ACC112 (cell line): ENCODE measurements around the gene ADAMTSL1.

ENCODE experiments used
- H2AFZ ChIP-seq: fragments of 200-600 bp; sonication (generic); one replicate; pipeline ENCODE4 v1.6.0; 2017; ENCODE audit warnings: antibody characterized with exemption, low read length; ENCODE audit not compliant: unreplicated experiment
- H3K27ac ChIP-seq: fragments of 200-600 bp; sonication (generic); 2 replicates; pipeline ENCODE4 v1.5.1; 2014; ENCODE audit warnings: low read depth, mild to moderate bottlenecking, antibody characterized with exemption, low read length, moderate library complexity
- H3K27me3 ChIP-seq: fragments of 200-600 bp; sonication (generic); 2 replicates; pipeline ENCODE4 v1.6.1; 2014; ENCODE audit warnings: mild to moderate bottlenecking, antibody characterized with exemption, low read length, moderate library complexity, mixed read lengths; ENCODE audit not compliant: insufficient read depth
- H3K36me3 ChIP-seq: fragments of 200-600 bp; sonication (generic); 2 replicates; pipeline ENCODE4 v1.6.1; 2016; ENCODE audit warnings: mild to moderate bottlenecking, antibody characterized with exemption, low read length, moderate library complexity, mixed read lengths; ENCODE audit not compliant: insufficient read depth
- H3K4me1 ChIP-seq: fragments of 200-600 bp; sonication (generic); one replicate; pipeline ENCODE4 v1.6.1; 2016; ENCODE audit warnings: low read length, mixed read lengths; ENCODE audit not compliant: insufficient read depth, unreplicated experiment, control insufficient read depth
- H3K4me3 ChIP-seq: fragments of 200-600 bp; sonication (generic); 2 replicates; pipeline ENCODE4 v1.5.1; 2014; ENCODE audit warnings: mild to moderate bottlenecking, low read depth, low read length
- H3K79me2 ChIP-seq: fragments of 200-600 bp; sonication (generic); one replicate; pipeline ENCODE4 v1.6.0; 2016; ENCODE audit warnings: low read length; ENCODE audit not compliant: control insufficient read depth, unreplicated experiment, insufficient read depth

ADAMTSL1 gene

DNA sequence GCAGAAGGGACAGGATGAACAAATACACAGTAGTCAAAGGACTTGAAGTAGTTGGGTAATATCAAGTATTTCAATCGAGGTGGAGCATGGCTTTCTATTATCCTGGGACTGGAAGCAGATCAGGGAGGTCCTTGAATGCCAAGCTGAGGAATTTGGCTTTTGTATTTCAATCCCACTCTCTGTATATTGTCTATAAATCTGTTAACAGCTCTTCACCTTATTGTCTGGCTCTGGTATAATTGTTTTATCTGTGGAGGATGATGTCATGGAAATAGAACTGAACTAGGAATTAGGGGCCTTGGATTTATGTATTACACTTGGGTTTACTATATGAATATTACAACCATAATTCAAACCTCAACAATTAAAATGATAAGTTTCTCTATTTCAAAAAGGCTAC is 6.3 kb upstream of the ADAMTSL1 start:
- Histone ChIP-seq H2AFZ (no peak overlapping the region), H3K4me3 (no peak overlapping the region), H3K27me3 (no peaks in the 10 kb centered on the region), H3K4me1 (peaks cover 15% of the 10 kb centered on the region), H3K27ac (no peak overlapping the region), H3K79me2 (no peaks in the 10 kb centered on the region), H3K36me3 (no peaks in the 10 kb centered on the region)

DNA sequence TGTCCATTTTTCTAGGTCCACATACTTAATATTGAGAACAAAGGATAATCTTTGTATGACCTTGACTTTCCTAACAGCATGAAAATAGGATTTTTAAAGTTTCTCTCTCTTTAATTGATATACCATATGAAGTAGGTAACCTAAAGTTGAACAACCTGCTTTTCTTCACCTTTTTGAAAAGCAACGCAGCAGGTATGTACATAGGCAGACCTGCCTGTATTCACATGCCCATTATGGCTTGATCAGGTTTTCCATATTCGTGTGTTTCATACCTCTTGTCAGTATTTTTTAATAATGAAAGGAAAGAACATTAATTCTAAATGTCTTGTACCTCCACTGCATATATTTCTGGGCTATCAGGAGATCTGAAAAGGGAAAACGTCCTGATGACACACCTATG is 1.5 kb upstream of the ADAMTSL1 start:
- Histone ChIP-seq H3K27ac (no peak overlapping the region), H3K27me3 (no peaks in the 10 kb centered on the region), H3K79me2 (peaks cover 34% of the 10 kb centered on the region), H3K4me3 (peak overlapping the region; percentile 85), H3K4me1 (peaks cover 28% of the 10 kb centered on the region), H2AFZ (peak overlapping the region; percentile 78), H3K36me3 (no peaks in the 10 kb centered on the region)

GRCh38 chr9:18472841-18473251 is 1.1 kb upstream of the ADAMTSL1 start:
- peaks cover 33% of the 10 kb centered on the region for H3K4me1 ChIP-seq
- H2AFZ ChIP-seq, result peak overlapping the region; percentile 78
- peaks cover 38% of the 10 kb centered on the region for H3K79me2 ChIP-seq
- peak overlapping the region; percentile 85 for H3K4me3 ChIP-seq
- no peaks in the 10 kb centered on the region for H3K27me3 ChIP-seq
- no peaks in the 10 kb centered on the region for H3K36me3 ChIP-seq
- H3K27ac ChIP-seq, result peak overlapping the region; percentile 54

DNA sequence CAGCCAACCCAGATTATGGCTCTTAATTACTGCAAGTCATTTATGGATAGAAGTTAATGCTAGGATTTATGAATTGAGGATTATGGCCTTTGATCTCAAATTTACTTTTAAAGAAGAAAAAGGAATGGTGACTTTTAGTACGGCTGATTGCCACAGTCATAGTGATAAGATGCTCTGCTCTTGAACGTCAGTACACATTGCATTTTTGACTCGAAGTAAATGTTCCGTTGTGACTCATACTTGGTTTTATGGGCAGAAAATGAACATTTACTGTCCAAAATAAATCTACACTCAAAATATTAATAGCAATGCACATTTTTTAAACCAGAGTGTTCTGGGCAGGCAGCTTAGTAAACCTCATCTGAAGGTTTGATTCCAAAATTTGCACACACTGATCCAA is 830 bp downstream of the ADAMTSL1 start:
- Histone ChIP-seq H3K4me1 (peaks cover 51% of the 10 kb centered on the region), H3K79me2 (peaks cover 54% of the 10 kb centered on the region), H3K27ac (peak overlapping the region; percentile 54), H3K27me3 (no peaks in the 10 kb centered on the region), H3K36me3 (no peaks in the 10 kb centered on the region), H2AFZ (no peak overlapping the region), H3K4me3 (peak overlapping the region; percentile 85)

DNA sequence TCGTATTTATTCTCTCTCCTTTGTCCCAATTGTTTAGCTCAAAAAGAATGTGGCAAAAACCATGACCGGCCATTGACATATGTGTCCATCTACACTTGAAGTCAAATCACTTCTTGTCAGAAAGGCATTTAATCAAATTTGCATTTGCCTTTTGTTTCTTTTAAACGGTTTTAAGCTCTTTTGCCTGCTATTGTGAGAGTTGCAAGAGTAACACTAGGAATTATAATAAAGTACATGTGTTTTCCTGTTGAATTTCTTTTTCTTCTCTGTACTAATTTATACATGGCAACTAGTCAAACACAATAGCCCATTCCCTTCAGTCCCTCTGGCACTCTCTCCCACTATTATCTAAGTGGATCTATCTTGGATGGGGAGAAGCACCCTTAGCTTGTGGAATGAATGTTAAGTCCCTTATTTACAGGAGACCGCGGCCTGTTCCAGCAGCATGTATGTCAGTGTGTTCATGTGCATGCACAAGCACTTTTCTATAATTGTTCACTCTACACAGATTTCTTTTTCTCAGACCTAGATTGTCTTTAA is 3.2 kb downstream of the ADAMTSL1 start:
- peak overlapping the region; percentile 85 for H3K27ac ChIP-seq
- H3K36me3 ChIP-seq, result no peaks in the 10 kb centered on the region
- no peaks in the 10 kb centered on the region for H3K27me3 ChIP-seq
- H3K79me2 ChIP-seq, result peaks cover 76% of the 10 kb centered on the region
- peak overlapping the region; percentile 51 for H2AFZ ChIP-seq
- H3K4me1 ChIP-seq, result peaks cover 69% of the 10 kb centered on the region
- H3K4me3 ChIP-seq, result peak overlapping the region; percentile 85

- peaks cover 82% of the 10 kb centered on the region for H3K79me2 ChIP-seq
These were observed 3.8 kb downstream of the ADAMTSL1 start for GRCh38 chr9:18477719-18478118.

DNA sequence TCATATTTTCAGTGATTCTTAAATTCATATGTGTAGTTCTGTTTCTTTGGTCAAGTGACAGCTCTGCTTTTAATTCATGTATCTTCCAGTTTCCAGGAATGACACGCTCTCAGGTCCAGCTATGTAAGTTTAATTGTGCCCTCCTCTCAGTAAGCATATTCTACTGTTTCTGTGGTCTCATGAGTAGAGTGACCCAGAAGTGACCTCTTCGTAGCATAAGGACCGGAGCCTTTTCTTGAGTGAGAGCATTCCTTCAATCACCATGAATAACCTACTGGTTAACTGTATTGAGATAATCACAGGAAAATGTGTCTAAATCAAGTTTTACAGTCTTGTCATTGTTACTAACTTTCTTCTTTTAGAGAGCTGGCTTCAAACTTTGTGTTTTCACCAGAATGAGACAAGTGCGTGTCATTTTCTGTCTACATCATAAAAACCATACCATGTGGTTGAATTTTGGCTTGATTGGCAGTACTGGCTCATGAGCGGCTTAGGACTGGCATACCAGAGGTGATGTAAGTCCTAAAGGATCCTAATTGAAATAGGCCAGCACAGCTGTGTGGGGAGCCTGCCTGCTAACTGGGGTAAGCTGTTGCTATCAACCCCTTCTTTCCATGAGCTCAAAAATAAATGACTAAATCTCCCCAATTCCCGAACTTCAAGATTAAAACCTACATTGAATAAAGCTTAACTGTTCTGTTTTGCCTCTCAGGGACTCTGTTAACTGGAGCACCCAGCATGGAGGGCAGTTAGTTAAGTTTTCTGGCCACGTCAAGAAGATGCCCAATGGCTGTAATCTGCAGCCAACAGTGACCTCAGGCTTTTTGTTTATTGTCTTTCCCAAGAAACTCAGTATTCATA is 4.8 kb downstream of the ADAMTSL1 start:
- Histone ChIP-seq H3K27me3 (no peaks in the 10 kb centered on the region), H3K27ac (peak overlapping the region; percentile 85), H3K36me3 (0 out of 2 replicates have a peak, but pooled peaks cover 6% of the 10 kb centered on the region), H3K4me3 (peak overlapping the region; percentile 85), H3K4me1 (peaks cover 64% of the 10 kb centered on the region), H3K79me2 (peaks cover 91% of the 10 kb centered on the region), H2AFZ (peak overlapping the region; percentile 74)

More at GRCh38 chr9:18477719-18478118, 3.8 kb downstream of the ADAMTSL1 start:
- peak overlapping the region; percentile 85 for H3K27ac ChIP-seq
- peak overlapping the region; percentile 74 for H2AFZ ChIP-seq
- no peaks in the 10 kb centered on the region for H3K36me3 ChIP-seq
- no peaks in the 10 kb centered on the region for H3K27me3 ChIP-seq
- peak overlapping the region; percentile 85 for H3K4me3 ChIP-seq
- H3K4me1 ChIP-seq, result peaks cover 69% of the 10 kb centered on the region

GRCh38 chr9:18479405-18479804 is 5.5 kb downstream of the ADAMTSL1 start:
- Histone ChIP-seq H3K36me3 (0 out of 2 replicates have a peak, but pooled peaks cover 6% of the 10 kb centered on the region), H3K4me3 (0 out of 2 replicates have a peak overlapping the region, but pooled peaks have one; percentile 85), H2AFZ (no peak overlapping the region), H3K79me2 (peaks cover 95% of the 10 kb centered on the region), H3K4me1 (peaks cover 67% of the 10 kb centered on the region), H3K27me3 (no peaks in the 10 kb centered on the region), H3K27ac (peak overlapping the region; percentile 85)

GRCh38 chr9:18480662-18481093 is 6.7 kb downstream of the ADAMTSL1 start:
- Histone ChIP-seq H3K36me3 (0 out of 2 replicates have a peak, but pooled peaks cover 6% of the 10 kb centered on the region), H3K4me3 (peak overlapping the region; percentile 42; the same call in 1 of the 2 replicates), H3K79me2 (peaks cover 94% of the 10 kb centered on the region), H3K27me3 (no peaks in the 10 kb centered on the region), H2AFZ (peak overlapping the region; percentile 82), H3K27ac (peak overlapping the region; percentile 85), H3K4me1 (peaks cover 73% of the 10 kb centered on the region)

GRCh38 chr9:18482371-18482770 is 8.4 kb downstream of the ADAMTSL1 start:
- Histone ChIP-seq H3K27me3 (no peaks in the 10 kb centered on the region), H3K79me2 (peaks cover 94% of the 10 kb centered on the region), H3K36me3 (0 out of 2 replicates have a peak, but pooled peaks cover 6% of the 10 kb centered on the region), H3K4me3 (no peak overlapping the region), H2AFZ (no peak overlapping the region), H3K27ac (no peak overlapping the region), H3K4me1 (peaks cover 74% of the 10 kb centered on the region)
